ENCODE results near the gene NFATC4.

NFATC4 gene

GRCh38 chr14:24360281-24360680 lies 7.7 kb upstream of the NFATC4 start:
- TF ChIP-seq CTCF (IDR thresholded peaks at IDR 0.05; ENCODE audit: control insufficient read depth, extremely low read depth, insufficient read depth) = no peak
- H3K4me3 ChIP-seq (ENCODE audit: low read depth, low read length) = no peak overlapping the region
- DNase-seq (ENCODE audit: low read depth) = no peak

GRCh38 chr14:24361326-24361725 lies 6.7 kb upstream of the NFATC4 start:
- no peak overlapping the region for H3K4me3 ChIP-seq (ENCODE audit: low read depth, low read length)
- DNase-seq (ENCODE audit: low read depth) = no peak
- TF ChIP-seq CTCF (IDR thresholded peaks at IDR 0.05; ENCODE audit: control insufficient read depth, extremely low read depth, insufficient read depth) = no peak

GRCh38 chr14:24362241-24362960 lies 5.6 kb upstream of the NFATC4 start:
- no peak for TF ChIP-seq CTCF (IDR thresholded peaks at IDR 0.05; ENCODE audit: control insufficient read depth, extremely low read depth, insufficient read depth)
- DNase-seq (ENCODE audit: low read depth) = no peak
- H3K4me3 ChIP-seq (ENCODE audit: low read depth, low read length) = no peak overlapping the region

- H3K4me3 ChIP-seq (ENCODE audit: low read depth, low read length) = no peak overlapping the region
- no peak for DNase-seq (ENCODE audit: low read depth)
- no peak for TF ChIP-seq CTCF (IDR thresholded peaks at IDR 0.05; ENCODE audit: control insufficient read depth, extremely low read depth, insufficient read depth)
These were observed 4.6 kb upstream of the NFATC4 start for GRCh38 chr14:24363401-24363800.

GRCh38 chr14:24364841-24365240 lies 3.1 kb upstream of the NFATC4 start:
- DNase-seq (ENCODE audit: low read depth) = no peak
- no peak overlapping the region for H3K4me3 ChIP-seq (ENCODE audit: low read depth, low read length)
- TF ChIP-seq CTCF (IDR thresholded peaks at IDR 0.05; ENCODE audit: control insufficient read depth, extremely low read depth, insufficient read depth) = no peak

GRCh38 chr14:24365600-24366412 lies 2.2 kb upstream of the NFATC4 start:
- TF ChIP-seq CTCF (IDR thresholded peaks at IDR 0.05; ENCODE audit: control insufficient read depth, extremely low read depth, insufficient read depth) = peak; percentile 67
- peak overlapping the region; percentile 44 for H3K4me3 ChIP-seq (ENCODE audit: low read depth, low read length)
- peak; percentile 55 for DNase-seq (ENCODE audit: low read depth)

Measured in LNCaP clone FGC (cell line).